Gastroesophageal sphincter (tissue), 4 donors: Measurements from ENCODE around the gene INSYN1. TPM values are rescaled to one million over a fixed set of nuclear protein-coding genes. Genes with fewer than 3 reads are reported as not detected.

Source experiments
- ATAC-seq: fragments of 150-250 bp; one replicate; pipeline ENCODE4 v1.9.1; 2016; ENCODE audit warnings: mild to moderate bottlenecking, moderate library complexity
- H3K27ac ChIP-seq, 4 donors: fragments of 200-600 bp; sonication (generic) in 3 of 4; 1 replicate in 3 of 4; 2 replicates in 1 of 4; pipeline ENCODE4 v1.5.1; 2016 to 2019
- H3K27me3 ChIP-seq: fragments of 200-600 bp; sonication (generic); one replicate; pipeline ENCODE4 v1.5.1; 2019
- H3K36me3 ChIP-seq, 2 donors: fragments of 200-600 bp; sonication (generic); one replicate each; pipeline ENCODE4 v1.5.1; 2019; ENCODE audit warnings: control low read depth in 1 of 2
- H3K4me1 ChIP-seq, 3 donors: fragments of 200-600 bp; sonication (generic); 1 replicate in 2 of 3; 2 replicates in 1 of 3; pipeline ENCODE4 v1.5.1; 2016 to 2019; ENCODE audit warnings: control low read depth in 2 of 3
- H3K4me3 ChIP-seq, 2 donors: fragments of 200-600 bp; sonication (generic); one replicate each; pipeline ENCODE4 v1.5.1; 2019; ENCODE audit warnings: mild to moderate bottlenecking in 1 of 2, moderate library complexity in 1 of 2
- H3K9me3 ChIP-seq, 3 donors: fragments of 200-600 bp; sonication (generic); one replicate each; pipeline ENCODE4 v1.5.1; 2017 to 2019; ENCODE audit warnings: control low read depth in 2 of 3
- CTCF ChIP-seq, 4 experiments: fragments of 200-600 bp in 2 of 4; fragments of 450-650 bp in 2 of 4; sonication (generic) in 1 of 4; IDR thresholded peaks; one replicate each; pipeline ENCODE4 v1.5.1; 2017 to 2019; ENCODE audit warnings: antibody characterized with exemption in 4 of 4, mild to moderate bottlenecking in 2 of 4, moderate library complexity in 2 of 4
- EP300 ChIP-seq: sonication (generic); formaldehyde crosslinking; IDR thresholded peaks from one replicate; pipeline ENCODE4 v1.6.1; 2017; ENCODE audit warnings: antibody characterized with exemption, mild to moderate bottlenecking
- POLR2A ChIP-seq, 2 donors: fragments of 450-650 bp; IDR thresholded peaks; one replicate each; pipeline ENCODE4 v1.6.1; 2017; ENCODE audit warnings: antibody characterized with exemption in 2 of 2, mild to moderate bottlenecking in 2 of 2, moderate library complexity in 1 of 2
- POLR2AphosphoS5 ChIP-seq: sonication (generic); formaldehyde crosslinking; IDR thresholded peaks from one replicate; pipeline ENCODE4 v1.6.1; 2017; ENCODE audit warnings: antibody characterized with exemption
- WGBS, 2 donors: methylation state at CpG; one replicate each; pipeline ENCODE4 v1.1.5; 2018; ENCODE audit warnings: low coverage in 1 of 2; 5-methylcytosine and 5-hydroxymethylcytosine counted together
- total RNA-seq, 4 donors: library from RNA; depleted of rRNA; stranded (reverse); fragments of >200 nt; gene quantifications; one replicate each; pipeline ENCODE4 v1.1.0, GENCODE V29; 2016

INSYN1 gene
- total RNA-seq, 4 donors from 2014 or later = 11.4 to 30.2 (median 16.3) TPM

- Histone ChIP-seq H3K9me3 (no peaks in the 10 kb centered on the region), H3K27ac (no peak overlapping the region), H3K4me1 (peaks cover 0 to 18% (median 0%) of the 10 kb centered on the region in 3 donors), H3K36me3 (no peaks in the 10 kb centered on the region), H3K4me3 (no peak overlapping the region), H3K27me3 (no peaks in the 10 kb centered on the region)
- TF ChIP-seq POLR2A (IDR thresholded peaks at IDR 0.05) (no peak), CTCF (IDR thresholded peaks at IDR 0.05) (no peak), EP300 (no peak), POLR2AphosphoS5 (no peak)
- no peak for ATAC-seq
- 92 to 100% methylated on average over 1 of the region's 1 CpG for WGBS, 2 donors
Observed at GRCh38 chr15:73765778-73766177, 12.6 kb upstream of the INSYN1 start.

- peak; percentile 15 for TF ChIP-seq POLR2AphosphoS5
- no peak for TF ChIP-seq POLR2A (IDR thresholded peaks at IDR 0.05)
- H3K27ac ChIP-seq = no peak overlapping the region
- H3K36me3 ChIP-seq = no peaks in the 10 kb centered on the region
- peak; percentile 41 for ATAC-seq
- no peak overlapping the region for H3K4me3 ChIP-seq
- H3K9me3 ChIP-seq = no peaks in the 10 kb centered on the region
- H3K27me3 ChIP-seq = no peaks in the 10 kb centered on the region
- peaks cover 0 to 18% (median 0%) of the 10 kb centered on the region in 3 donors for H3K4me1 ChIP-seq
- WGBS, 2 donors = 49% methylated on average over 3 of the region's 3 CpGs; no CpG with 5 or more reads in 1 of the 2 donors
Observed at GRCh38 chr15:73763931-73764330, 10.8 kb upstream of the INSYN1 start.

- Histone ChIP-seq H3K9me3 (no peaks in the 10 kb centered on the region), H3K27me3 (no peaks in the 10 kb centered on the region), H3K4me1 (peaks cover 0 to 31% (median 0%) of the 10 kb centered on the region in 3 donors), H3K4me3 (no peak overlapping the region), H3K36me3 (no peaks in the 10 kb centered on the region), H3K27ac (no peak overlapping the region)
- WGBS, 2 donors = 34 to 49% methylated on average over 4 to 11 of the region's 11 CpGs
- ATAC-seq = no peak
- no peak for TF ChIP-seq CTCF (IDR thresholded peaks at IDR 0.05)
- no peak for TF ChIP-seq POLR2A (IDR thresholded peaks at IDR 0.05)
- no peak for TF ChIP-seq POLR2AphosphoS5
- no peak for TF ChIP-seq EP300
Observed at GRCh38 chr15:73760330-73761329, 7.5 kb upstream of the INSYN1 start.

GRCh38 chr15:73758461-73758860 lies 5.3 kb upstream of the INSYN1 start:
- Histone ChIP-seq H3K4me1 (peaks cover 0 to 28% (median under 1%) of the 10 kb centered on the region in 3 donors), H3K27ac (no peak overlapping the region), H3K4me3 (no peak overlapping the region), H3K36me3 (no peaks in the 10 kb centered on the region), H3K27me3 (no peaks in the 10 kb centered on the region), H3K9me3 (no peaks in the 10 kb centered on the region)
- ATAC-seq = no peak
- WGBS, 2 donors = 57 to 69% methylated on average over 3 to 4 of the region's 5 CpGs
- TF ChIP-seq POLR2A (IDR thresholded peaks at IDR 0.05) (no peak), POLR2AphosphoS5 (no peak), EP300 (no peak), CTCF (IDR thresholded peaks at IDR 0.05) (no peak)

GRCh38 chr15:73757571-73757970 lies 4.4 kb upstream of the INSYN1 start:
- Histone ChIP-seq H3K36me3 (no peaks in the 10 kb centered on the region), H3K4me1 (peaks cover 0 to 34% (median 3%) of the 10 kb centered on the region in 3 donors), H3K9me3 (no peaks in the 10 kb centered on the region), H3K27ac (no peak overlapping the region), H3K4me3 (no peak overlapping the region), H3K27me3 (peaks cover 1% of the 10 kb centered on the region)
- no peak for TF ChIP-seq CTCF (IDR thresholded peaks at IDR 0.05)
- TF ChIP-seq POLR2AphosphoS5 = no peak
- TF ChIP-seq POLR2A (IDR thresholded peaks at IDR 0.05) = no peak
- TF ChIP-seq EP300 = no peak
- no peak for ATAC-seq
